Measurements from ENCODE around the gene RNASE9. TPM values are rescaled to one million over a fixed set of nuclear protein-coding genes. Genes with fewer than 3 reads are reported as not detected.

Gene RNASE9
- total and polyA plus RNA-seq, 3 donors from 2014 or later = not detected

DNA sequence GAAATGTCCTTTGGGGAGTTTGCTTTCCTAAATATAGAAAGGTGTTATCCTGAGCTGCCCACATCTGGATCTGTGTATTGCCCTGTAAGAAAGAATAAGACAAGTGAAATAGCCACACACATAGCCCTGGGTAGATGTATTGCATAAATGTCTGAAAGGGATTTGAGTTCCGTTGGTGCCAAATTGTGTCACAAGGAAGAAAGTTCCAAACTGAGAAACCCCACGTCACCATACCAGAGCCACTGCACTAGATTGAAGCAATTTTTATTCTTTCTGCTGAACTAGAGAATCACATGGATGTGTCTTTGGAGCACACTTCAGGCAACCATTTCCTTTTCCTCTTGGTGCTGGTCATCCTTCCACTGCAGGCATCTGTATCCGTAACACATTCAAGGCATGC lies 5.0 kb downstream of the RNASE9 start:
- H3K9me3 ChIP-seq = no peaks in the 10 kb centered on the region
- TF ChIP-seq POLR2A (IDR thresholded peaks at IDR 0.05) (no peak), CTCF (IDR thresholded peaks at IDR 0.05) (no peak)
- no peak overlapping the region for H3K4me3 ChIP-seq
- no peaks in the 10 kb centered on the region for H3K27me3 ChIP-seq
- WGBS, 2 donors = 94 to 96% methylated on average over 3 of the region's 3 CpGs
- no peak for DNase-seq
- no peaks in the 10 kb centered on the region for H3K4me1 ChIP-seq
- H3K27ac ChIP-seq = no peak overlapping the region
- intact Hi-C loops (cut with DNase I; ENCODE audit: low total_unique reads) = no loop called here
- no peaks in the 10 kb centered on the region for H3K36me3 ChIP-seq (ENCODE audit: low read depth, missing control alignments)

DNA sequence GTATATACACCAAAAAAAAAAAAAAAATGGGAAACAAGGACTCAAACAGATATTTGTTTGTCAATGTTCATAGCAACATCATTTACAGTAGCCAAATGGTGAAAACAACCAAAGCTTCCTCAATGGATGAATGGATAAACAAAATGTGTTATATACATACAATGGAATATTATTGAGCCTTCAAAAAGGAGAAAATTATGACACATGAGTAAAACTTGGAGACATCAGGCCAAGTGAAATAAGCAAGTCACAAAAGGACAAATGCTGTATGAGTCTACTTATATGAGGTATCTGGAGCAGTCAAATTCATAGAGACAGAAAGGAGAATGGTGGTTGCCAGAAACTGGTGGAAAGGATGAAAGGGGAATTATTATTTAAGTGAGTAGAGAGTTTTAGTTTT lies 7.8 kb downstream of the RNASE9 start:
- Histone ChIP-seq H3K36me3 (ENCODE audit: low read depth, missing control alignments) (no peaks in the 10 kb centered on the region), H3K9me3 (no peaks in the 10 kb centered on the region), H3K27ac (no peak overlapping the region), H3K4me1 (no peaks in the 10 kb centered on the region), H3K27me3 (no peaks in the 10 kb centered on the region), H3K4me3 (no peak overlapping the region)
- no peak for DNase-seq
- TF ChIP-seq POLR2A (IDR thresholded peaks at IDR 0.05) = no peak
- TF ChIP-seq CTCF (IDR thresholded peaks at IDR 0.05) = no peak
- intact Hi-C loops (cut with DNase I; ENCODE audit: low total_unique reads) = no loop called here

- no peak for DNase-seq
- TF ChIP-seq CTCF (IDR thresholded peaks at IDR 0.05) (no peak), POLR2A (IDR thresholded peaks at IDR 0.05) (no peak)
Observed at GRCh38 chr14:20551606-20552005, 9.2 kb downstream of the RNASE9 start.

GRCh38 chr14:20550926-20551325 lies 9.9 kb downstream of the RNASE9 start:
- Histone ChIP-seq H3K4me3 (no peak overlapping the region), H3K36me3 (ENCODE audit: low read depth, missing control alignments) (no peaks in the 10 kb centered on the region), H3K27me3 (no peaks in the 10 kb centered on the region), H3K9me3 (no peaks in the 10 kb centered on the region), H3K27ac (no peak overlapping the region), H3K4me1 (no peaks in the 10 kb centered on the region)
- intact Hi-C loops (cut with DNase I; ENCODE audit: low total_unique reads) = no loop called here
- TF ChIP-seq CTCF (IDR thresholded peaks at IDR 0.05) (no peak), POLR2A (IDR thresholded peaks at IDR 0.05) (no peak)
- no peak for DNase-seq
- 89 to 95% methylated on average over 2 of the region's 2 CpGs for WGBS, 2 donors

More at GRCh38 chr14:20551606-20552005, 9.2 kb downstream of the RNASE9 start:
- no peaks in the 10 kb centered on the region for H3K36me3 ChIP-seq (ENCODE audit: low read depth, missing control alignments)
- no peak overlapping the region for H3K4me3 ChIP-seq
- no peak overlapping the region for H3K27ac ChIP-seq
- intact Hi-C loops (cut with DNase I; ENCODE audit: low total_unique reads) = no loop called here
- no peaks in the 10 kb centered on the region for H3K9me3 ChIP-seq
- no peaks in the 10 kb centered on the region for H3K4me1 ChIP-seq
- 91 to 93% methylated on average over 3 of the region's 3 CpGs for WGBS, 2 donors
- H3K27me3 ChIP-seq = no peaks in the 10 kb centered on the region

DNA sequence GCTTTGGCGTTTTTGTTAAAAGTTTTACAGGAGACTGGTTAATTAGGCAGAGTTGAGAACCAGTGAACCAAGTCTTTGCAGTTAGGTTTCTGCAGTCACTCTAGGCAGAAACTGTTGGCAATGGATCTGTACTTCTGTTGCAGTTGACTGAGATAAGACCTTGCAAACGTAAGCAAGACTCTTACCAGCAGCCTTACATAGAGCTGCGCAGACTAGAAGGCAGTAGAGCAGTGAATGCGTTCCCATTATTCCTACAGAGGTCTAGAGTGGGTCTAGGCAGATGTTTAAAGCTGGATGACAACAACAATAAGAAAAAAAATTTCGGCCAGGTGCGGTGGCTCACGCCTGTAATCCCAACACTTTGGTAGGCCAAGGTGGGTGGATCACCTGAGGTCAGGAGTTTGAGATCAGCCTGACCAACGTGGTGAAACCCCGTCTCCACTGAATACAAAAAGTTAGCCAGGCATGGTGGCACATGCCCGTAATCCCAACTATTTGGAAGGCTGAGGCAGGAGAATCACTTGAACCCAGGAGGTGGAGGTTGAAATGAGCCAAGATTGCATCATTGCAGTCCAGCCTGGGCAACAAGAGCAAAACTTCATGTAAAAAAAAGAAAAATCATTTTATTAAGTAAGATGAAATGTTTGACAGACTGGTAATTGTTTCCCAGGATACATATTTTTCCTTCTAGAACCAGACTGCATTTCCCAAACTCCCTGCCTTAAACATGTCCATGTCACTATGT lies 12.3 kb downstream of the RNASE9 start:
- Histone ChIP-seq H3K4me1 (no peaks in the 10 kb centered on the region), H3K36me3 (ENCODE audit: low read depth, missing control alignments) (no peaks in the 10 kb centered on the region), H3K9me3 (no peaks in the 10 kb centered on the region), H3K27ac (no peak overlapping the region), H3K4me3 (no peak overlapping the region), H3K27me3 (no peaks in the 10 kb centered on the region)
- intact Hi-C loops (cut with DNase I; ENCODE audit: low total_unique reads) = no loop called here
- 83 to 88% methylated on average over 10 of the region's 10 CpGs for WGBS, 2 donors
- TF ChIP-seq POLR2A (IDR thresholded peaks at IDR 0.05) (no peak), CTCF (IDR thresholded peaks at IDR 0.05) (no peak)
- DNase-seq = peak; percentile 16

Data from testis (tissue), 3 donors.